Measurements from ENCODE around the gene DNAH17.

GRCh38 chr17:78473951-78474613 is 103.1 kb downstream of the DNAH17 start:
- TF ChIP-seq CREB5 (CRISPR knock-in tag; IDR thresholded peaks at IDR 0.05; ENCODE audit: low read depth) (no peak), ARNTL (CRISPR knock-in tag; IDR thresholded peaks at IDR 0.05; ENCODE audit: borderline replicate concordance, low read depth) (no peak), ISL1 (CRISPR knock-in tag; IDR thresholded peaks at IDR 0.05) (no peak), ZFP3 (CRISPR knock-in tag; IDR thresholded peaks at IDR 0.05) (no peak), PPARA (CRISPR knock-in tag; IDR thresholded peaks at IDR 0.05; ENCODE audit: borderline replicate concordance) (no peak)

Data from SK-N-SH treated with all-trans-retinoic acid at 6 μM for 48 hours (cell line).